SKM-1 (cell line): ENCODE data around the gene PIH1D2.
"Not testable (repeated sequence)": the region's sequence is repeated elsewhere in the genome, so short reads cannot be mapped to it uniquely, and the experiment has no call there.

Experiments
- DNase-seq: peaks from one replicate; lab custom pipeline; 2025; ENCODE audit not compliant: unreplicated experiment; lab: John Stamatoyannopoulos, UW

PIH1D2 gene

GRCh38 chr11:112057170-112057569 lies 16.6 kb downstream of the PIH1D2 start:
- no peak for DNase-seq

GRCh38 chr11:112051768-112052167 lies 22.0 kb downstream of the PIH1D2 start:
- no peak for DNase-seq

- no peak for DNase-seq
These were observed 23.1 kb downstream of the PIH1D2 start for GRCh38 chr11:112050721-112051120.

- DNase-seq = no peak
These were observed 24.0 kb downstream of the PIH1D2 start for GRCh38 chr11:112049777-112050176.

- not testable (repeated sequence) for DNase-seq
These were observed 25.6 kb downstream of the PIH1D2 start for GRCh38 chr11:112048256-112048655.

GRCh38 chr11:112046647-112047046 lies 27.2 kb downstream of the PIH1D2 start:
- not testable (repeated sequence) for DNase-seq

GRCh38 chr11:112044961-112045360 lies 28.9 kb downstream of the PIH1D2 start:
- no peak for DNase-seq

GRCh38 chr11:112042961-112043304 lies 30.9 kb downstream of the PIH1D2 start:
- DNase-seq = no peak

- DNase-seq = no peak
These were observed 31.5 kb downstream of the PIH1D2 start for GRCh38 chr11:112042161-112042960.

GRCh38 chr11:112037527-112037926 lies 36.3 kb downstream of the PIH1D2 start:
- DNase-seq = no peak

- no peak for DNase-seq
These were observed 39.9 kb downstream of the PIH1D2 start for GRCh38 chr11:112033902-112034301.

GRCh38 chr11:112029460-112029859 lies 44.4 kb downstream of the PIH1D2 start:
- no peak for DNase-seq

- not testable (repeated sequence) for DNase-seq
These were observed 46.9 kb downstream of the PIH1D2 start for GRCh38 chr11:112026784-112027410.

- no peak for DNase-seq
These were observed 48.1 kb downstream of the PIH1D2 start for GRCh38 chr11:112025707-112026106.

GRCh38 chr11:112024773-112025678 lies 48.8 kb downstream of the PIH1D2 start, which contains the start of gene DLAT:
DLAT (plus strand) TSS chr11:112025408; CDS start chr11:112025473, 65 bp downstream.
- DNase-seq = peak; percentile 74

- peak; percentile 33 for DNase-seq
These were observed 49.5 kb downstream of the PIH1D2 start for GRCh38 chr11:112024178-112024772.

GRCh38 chr11:112023104-112023503 lies 50.7 kb downstream of the PIH1D2 start:
- no peak for DNase-seq

GRCh38 chr11:112019066-112019465 lies 54.8 kb downstream of the PIH1D2 start:
- DNase-seq = no peak
